SU-DHL-6 (cell line): Measurements from ENCODE around the gene CLEC4D.
"Not testable (repeated sequence)": the region's sequence is repeated elsewhere in the genome, so short reads cannot be mapped to it uniquely, and the experiment has no call there.

Experiments used
- H2AFZ ChIP-seq: fragments of 200-600 bp; sonication (generic); 2 replicates; pipeline ENCODE4 v1.6.1; 2014; ENCODE audit warnings: low read depth, mild to moderate bottlenecking, moderate library complexity, mixed read lengths, antibody characterized with exemption, low read length; ENCODE audit not compliant: severe bottlenecking
- H3F3A ChIP-seq: fragments of 200-600 bp; shearing (Covaris generic); 2 replicates; pipeline ENCODE4 v1.6.0; 2016; ENCODE audit warnings: antibody characterized with exemption, mild to moderate bottlenecking; ENCODE audit not compliant: insufficient read depth
- H3K27ac ChIP-seq: fragments of 200-600 bp; sonication (generic); 2 replicates; pipeline ENCODE4 v1.5.1; 2016; ENCODE audit warnings: low read depth, mild to moderate bottlenecking, low read length, moderate library complexity, mixed read lengths
- H3K27me3 ChIP-seq: fragments of 200-600 bp; sonication (generic), shearing (Covaris generic); 2 replicates; pipeline ENCODE4 v1.6.0; 2014; ENCODE audit warnings: mild to moderate bottlenecking, low read length
- H3K36me3 ChIP-seq: fragments of 200-600 bp; sonication (generic); 2 replicates; pipeline ENCODE4 v1.6.1; 2014; ENCODE audit warnings: mild to moderate bottlenecking, low read length, mixed read lengths
- H3K4me2 ChIP-seq: fragments of 300-600, 200-600 bp; shearing (Covaris generic), sonication (generic); 2 replicates; pipeline ENCODE4 v1.6.0; 2014; ENCODE audit warnings: low read length, low read depth, mild to moderate bottlenecking; ENCODE audit not compliant: poor library complexity, severe bottlenecking
- H3K4me3 ChIP-seq: fragments of 200-600 bp; sonication (generic); 2 replicates; pipeline ENCODE4 v1.5.1; 2014; ENCODE audit warnings: antibody characterized with exemption, low read length, mild to moderate bottlenecking, mixed read lengths; ENCODE audit not compliant: insufficient read depth, poor library complexity, severe bottlenecking
- H3K79me2 ChIP-seq: fragments of 200-600 bp; sonication (generic); 2 replicates; pipeline ENCODE4 v1.6.1; 2014; ENCODE audit warnings: mild to moderate bottlenecking, low read length, moderate library complexity; ENCODE audit not compliant: insufficient read depth
- H3K9ac ChIP-seq: fragments of 200-600 bp; sonication (generic); 2 replicates; pipeline ENCODE4 v1.7.0; 2014; ENCODE audit warnings: mild to moderate bottlenecking, low read length
- H3K9me2 ChIP-seq: fragments of 200-600 bp; sonication (generic); replicated peaks from 2 replicates; pipeline ENCODE4 v1.6.1; 2014; ENCODE audit warnings: low read length; ENCODE audit not compliant: insufficient read depth
- H3K9me3 ChIP-seq: fragments of 200-600 bp; sonication (generic); 2 replicates; pipeline ENCODE4 v1.6.1; 2014; ENCODE audit warnings: low read length, mixed read lengths; ENCODE audit not compliant: insufficient read depth
- H4K20me1 ChIP-seq: fragments of 200-600 bp; sonication (generic); 2 replicates; pipeline ENCODE4 v1.6.1; 2014; ENCODE audit warnings: low read depth, mild to moderate bottlenecking, antibody characterized with exemption, low read length, moderate library complexity, mixed read lengths
- CTCF ChIP-seq: fragments of 200-600 bp; sonication (generic); IDR thresholded peaks from one replicate; pipeline ENCODE4 v1.5.1; 2017; ENCODE audit warnings: antibody characterized with exemption, mild to moderate bottlenecking, low read length, moderate library complexity; ENCODE audit not compliant: insufficient read depth, poor library complexity, severe bottlenecking
- EZH2phosphoT487 ChIP-seq: fragments of 200-600 bp; sonication (generic), shearing (Covaris generic); conservative IDR thresholded peaks from 2 replicates; pipeline ENCODE4 v1.6.1; 2018; ENCODE audit warnings: mild to moderate bottlenecking, antibody characterized with exemption, low read length, moderate library complexity, mixed read lengths

Gene CLEC4D

GRCh38 chr12:8483079-8483478 is 30.2 kb upstream of the CLEC4D start:
- no peaks in the 10 kb centered on the region for H4K20me1 ChIP-seq
- no peak overlapping the region for H3K9ac ChIP-seq
- H3K9me3 ChIP-seq, result no peaks in the 10 kb centered on the region
- H3K36me3 ChIP-seq, result no peaks in the 10 kb centered on the region
- H3K27ac ChIP-seq, result no peak overlapping the region
- TF ChIP-seq CTCF (no peak), EZH2phosphoT487 (no peak)
- no peak overlapping the region for H2AFZ ChIP-seq
- H3K9me2 ChIP-seq, result no peaks in the 10 kb centered on the region
- H3K4me3 ChIP-seq, result no peak overlapping the region
- no peaks in the 10 kb centered on the region for H3K27me3 ChIP-seq
- H3F3A ChIP-seq, result no peaks in the 10 kb centered on the region
- H3K79me2 ChIP-seq, result no peaks in the 10 kb centered on the region
- no peak overlapping the region for H3K4me2 ChIP-seq

GRCh38 chr12:8491646-8492530 is 21.4 kb upstream of the CLEC4D start:
- Histone ChIP-seq H3F3A (no peaks in the 10 kb centered on the region), H3K9me2 (no peaks in the 10 kb centered on the region; the same call in 1 of the 2 replicates), H3K4me3 (no peak overlapping the region), H4K20me1 (no peaks in the 10 kb centered on the region), H2AFZ (no peak overlapping the region), H3K79me2 (no peaks in the 10 kb centered on the region), H3K27me3 (no peaks in the 10 kb centered on the region), H3K27ac (no peak overlapping the region), H3K9me3 (no peaks in the 10 kb centered on the region), H3K9ac (no peak overlapping the region), H3K4me2 (no peak overlapping the region), H3K36me3 (no peaks in the 10 kb centered on the region)
- no peak for TF ChIP-seq CTCF
- no peak for TF ChIP-seq EZH2phosphoT487

GRCh38 chr12:8493084-8493483 is 20.2 kb upstream of the CLEC4D start:
- no peaks in the 10 kb centered on the region; the same call in 1 of the 2 replicates for H3K9me2 ChIP-seq
- H3K27ac ChIP-seq, result no peak overlapping the region
- no peak overlapping the region for H2AFZ ChIP-seq
- no peak overlapping the region for H3K9ac ChIP-seq
- H3K4me2 ChIP-seq, result no peak overlapping the region
- TF ChIP-seq CTCF (no peak), EZH2phosphoT487 (no peak)
- H3F3A ChIP-seq, result no peaks in the 10 kb centered on the region
- no peaks in the 10 kb centered on the region for H4K20me1 ChIP-seq
- no peaks in the 10 kb centered on the region for H3K9me3 ChIP-seq
- H3K27me3 ChIP-seq, result no peaks in the 10 kb centered on the region
- H3K4me3 ChIP-seq, result no peak overlapping the region
- H3K79me2 ChIP-seq, result no peaks in the 10 kb centered on the region
- no peaks in the 10 kb centered on the region for H3K36me3 ChIP-seq

- H3K79me2 ChIP-seq, H3K9ac ChIP-seq, H3K27ac ChIP-seq, H3K9me3 ChIP-seq, H3K36me3 ChIP-seq, H3K4me3 ChIP-seq, H4K20me1 ChIP-seq, H2AFZ ChIP-seq, H3K27me3 ChIP-seq, H3F3A ChIP-seq, H3K9me2 ChIP-seq, H3K4me2 ChIP-seq: not testable (repeated sequence)
These were observed 17.6 kb upstream of the CLEC4D start for GRCh38 chr12:8495671-8496070.

GRCh38 chr12:8496074-8496473 is 17.2 kb upstream of the CLEC4D start:
- not testable (repeated sequence) for H4K20me1 ChIP-seq, H3K79me2 ChIP-seq, H3K9me2 ChIP-seq, H3K4me3 ChIP-seq, H3K27me3 ChIP-seq, H3F3A ChIP-seq, H3K9ac ChIP-seq, H3K4me2 ChIP-seq, H3K36me3 ChIP-seq, H3K27ac ChIP-seq, H3K9me3 ChIP-seq, H2AFZ ChIP-seq
